Measurements from ENCODE around the gene FAM177B.
"Not testable (repeated sequence)": the region's sequence is repeated elsewhere in the genome, so short reads cannot be mapped to it uniquely, and the experiment has no call there.

The FAM177B gene

DNA sequence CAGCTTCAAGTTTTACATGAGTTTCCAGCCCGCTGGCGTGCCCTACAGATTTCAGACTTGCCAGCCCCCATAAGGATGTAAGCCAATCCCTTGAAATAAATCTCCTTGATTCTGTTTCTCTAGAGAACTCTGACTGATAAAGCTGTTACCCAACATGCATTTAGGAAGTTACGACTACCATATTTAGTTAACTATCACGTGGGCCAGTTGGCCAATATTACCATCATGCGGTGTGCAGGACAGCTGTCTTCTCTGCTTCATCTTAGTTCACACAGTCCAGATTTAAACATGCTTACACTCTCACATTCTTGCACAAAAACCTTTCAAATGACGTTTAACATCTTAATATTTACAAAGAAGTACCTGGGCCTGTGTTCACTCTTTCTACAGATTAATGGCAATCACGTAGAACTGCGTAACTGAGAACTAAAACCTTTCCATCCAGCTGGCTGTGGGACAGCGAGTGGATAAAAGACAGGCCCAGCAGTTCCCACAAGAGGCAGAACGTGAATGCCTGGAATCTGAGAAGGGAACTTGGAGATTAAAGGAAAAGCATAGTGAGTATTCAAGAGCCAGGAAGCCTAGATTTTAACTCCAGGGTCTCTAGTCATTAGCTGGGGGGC is 20.8 kb downstream of the FAM177B start:
- DNase-seq (ENCODE audit: low read depth) = no peak
- H3K4me3 ChIP-seq (ENCODE audit: low read length) = no peak overlapping the region
- no peak for TF ChIP-seq CTCF (IDR thresholded peaks at IDR 0.05; ENCODE audit: insufficient read depth, low read depth, low read length, missing control alignments)

- no peak for DNase-seq (ENCODE audit: low read depth)
- H3K4me3 ChIP-seq (ENCODE audit: low read length) = no peak overlapping the region
- TF ChIP-seq CTCF (IDR thresholded peaks at IDR 0.05; ENCODE audit: insufficient read depth, low read depth, low read length, missing control alignments) = no peak
Observed at GRCh38 chr1:222759451-222760035, 22.5 kb downstream of the FAM177B start.

GRCh38 chr1:222761083-222761482 is 24.1 kb downstream of the FAM177B start:
- DNase-seq (ENCODE audit: low read depth) = no peak
- no peak overlapping the region for H3K4me3 ChIP-seq (ENCODE audit: low read length)
- TF ChIP-seq CTCF (IDR thresholded peaks at IDR 0.05; ENCODE audit: insufficient read depth, low read depth, low read length, missing control alignments) = no peak

GRCh38 chr1:222762178-222762577 is 25.2 kb downstream of the FAM177B start:
- DNase-seq (ENCODE audit: low read depth); H3K4me3 ChIP-seq (ENCODE audit: low read length): not testable (repeated sequence)

DNA sequence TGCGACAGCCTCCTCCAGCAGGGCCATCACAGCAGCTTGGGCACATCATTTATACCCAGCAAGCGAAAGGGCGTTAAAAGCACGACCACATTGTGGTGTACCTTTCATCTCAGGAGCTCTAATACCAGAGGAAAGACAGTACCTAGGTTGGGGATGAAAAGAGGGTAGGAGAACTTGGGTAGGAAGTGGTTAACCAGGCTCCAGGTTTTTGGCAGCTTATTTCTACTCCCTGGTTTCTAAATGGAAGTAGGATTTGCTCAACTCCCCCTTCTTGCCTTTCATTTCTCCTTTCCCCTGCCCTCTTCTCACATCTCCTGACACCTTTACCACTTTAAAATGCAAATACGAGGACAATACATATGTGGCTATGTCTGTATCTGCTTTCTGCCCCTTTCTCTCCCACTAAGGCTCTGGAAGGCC is 30.2 kb downstream of the FAM177B start:
- H3K4me3 ChIP-seq (ENCODE audit: low read length) = no peak overlapping the region
- TF ChIP-seq CTCF (IDR thresholded peaks at IDR 0.05; ENCODE audit: insufficient read depth, low read depth, low read length, missing control alignments) = no peak
- DNase-seq (ENCODE audit: low read depth) = no peak

DNA sequence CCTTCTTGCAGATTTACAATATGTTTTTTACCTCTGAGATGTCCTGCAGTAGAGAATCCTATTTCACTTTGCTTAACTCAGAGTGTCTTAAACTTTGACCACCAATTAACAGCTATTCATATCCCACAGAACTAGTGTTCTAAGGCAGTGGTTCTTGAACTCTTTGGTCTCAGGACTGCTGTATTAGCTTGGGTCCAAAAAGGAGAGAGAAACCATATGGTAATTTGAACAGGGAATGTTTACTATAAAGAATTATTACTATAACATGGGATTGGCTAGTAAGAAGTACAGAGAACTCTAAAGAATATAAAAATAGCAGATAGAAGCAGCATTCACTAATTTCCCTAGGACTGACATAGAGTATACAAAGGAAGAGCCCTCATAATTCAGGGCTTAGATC is 31.6 kb downstream of the FAM177B start:
- TF ChIP-seq CTCF (IDR thresholded peaks at IDR 0.05; ENCODE audit: insufficient read depth, low read depth, low read length, missing control alignments) = no peak
- DNase-seq (ENCODE audit: low read depth) = no peak
- no peak overlapping the region for H3K4me3 ChIP-seq (ENCODE audit: low read length)

DNA sequence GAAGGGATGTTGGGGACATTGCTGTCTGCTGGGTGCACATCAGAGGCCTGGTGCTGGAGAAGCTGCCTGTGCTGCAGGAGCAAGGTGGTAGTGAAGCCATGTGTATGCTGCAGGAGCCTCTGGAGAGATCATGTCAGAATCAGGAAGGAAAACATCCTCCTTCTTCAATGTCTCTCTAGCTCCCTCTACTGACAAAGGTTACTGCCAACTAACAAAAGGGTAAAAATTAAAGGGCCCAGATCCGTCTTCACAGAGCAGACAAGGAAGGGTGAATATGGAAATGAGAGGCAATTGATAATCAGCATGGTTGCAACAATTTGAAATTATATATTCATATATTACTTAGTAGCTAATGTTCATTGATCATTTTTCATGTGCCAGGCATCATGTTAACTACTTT is 32.2 kb downstream of the FAM177B start:
- DNase-seq (ENCODE audit: low read depth) = no peak
- TF ChIP-seq CTCF (IDR thresholded peaks at IDR 0.05; ENCODE audit: insufficient read depth, low read depth, low read length, missing control alignments) = no peak
- no peak overlapping the region for H3K4me3 ChIP-seq (ENCODE audit: low read length)

All from epithelial cell of esophagus (primary cell).